GM21529 (cell line): Measurements from ENCODE around the gene GAB2.
"Not testable (repeated sequence)": the region's sequence is repeated elsewhere in the genome, so short reads cannot be mapped to it uniquely, and the experiment has no call there.

Experiments
- ATAC-seq: cut with Tn5 transposase; IDR thresholded peaks from one replicate; pipeline ENCODE4 v1.9.1; 2021; ENCODE audit not compliant: unreplicated experiment

The GAB2 gene, protein sequence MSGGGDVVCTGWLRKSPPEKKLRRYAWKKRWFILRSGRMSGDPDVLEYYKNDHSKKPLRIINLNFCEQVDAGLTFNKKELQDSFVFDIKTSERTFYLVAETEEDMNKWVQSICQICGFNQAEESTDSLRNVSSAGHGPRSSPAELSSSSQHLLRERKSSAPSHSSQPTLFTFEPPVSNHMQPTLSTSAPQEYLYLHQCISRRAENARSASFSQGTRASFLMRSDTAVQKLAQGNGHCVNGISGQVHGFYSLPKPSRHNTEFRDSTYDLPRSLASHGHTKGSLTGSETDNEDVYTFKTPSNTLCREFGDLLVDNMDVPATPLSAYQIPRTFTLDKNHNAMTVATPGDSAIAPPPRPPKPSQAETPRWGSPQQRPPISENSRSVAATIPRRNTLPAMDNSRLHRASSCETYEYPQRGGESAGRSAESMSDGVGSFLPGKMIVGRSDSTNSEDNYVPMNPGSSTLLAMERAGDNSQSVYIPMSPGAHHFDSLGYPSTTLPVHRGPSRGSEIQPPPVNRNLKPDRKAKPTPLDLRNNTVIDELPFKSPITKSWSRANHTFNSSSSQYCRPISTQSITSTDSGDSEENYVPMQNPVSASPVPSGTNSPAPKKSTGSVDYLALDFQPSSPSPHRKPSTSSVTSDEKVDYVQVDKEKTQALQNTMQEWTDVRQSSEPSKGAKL

DNA sequence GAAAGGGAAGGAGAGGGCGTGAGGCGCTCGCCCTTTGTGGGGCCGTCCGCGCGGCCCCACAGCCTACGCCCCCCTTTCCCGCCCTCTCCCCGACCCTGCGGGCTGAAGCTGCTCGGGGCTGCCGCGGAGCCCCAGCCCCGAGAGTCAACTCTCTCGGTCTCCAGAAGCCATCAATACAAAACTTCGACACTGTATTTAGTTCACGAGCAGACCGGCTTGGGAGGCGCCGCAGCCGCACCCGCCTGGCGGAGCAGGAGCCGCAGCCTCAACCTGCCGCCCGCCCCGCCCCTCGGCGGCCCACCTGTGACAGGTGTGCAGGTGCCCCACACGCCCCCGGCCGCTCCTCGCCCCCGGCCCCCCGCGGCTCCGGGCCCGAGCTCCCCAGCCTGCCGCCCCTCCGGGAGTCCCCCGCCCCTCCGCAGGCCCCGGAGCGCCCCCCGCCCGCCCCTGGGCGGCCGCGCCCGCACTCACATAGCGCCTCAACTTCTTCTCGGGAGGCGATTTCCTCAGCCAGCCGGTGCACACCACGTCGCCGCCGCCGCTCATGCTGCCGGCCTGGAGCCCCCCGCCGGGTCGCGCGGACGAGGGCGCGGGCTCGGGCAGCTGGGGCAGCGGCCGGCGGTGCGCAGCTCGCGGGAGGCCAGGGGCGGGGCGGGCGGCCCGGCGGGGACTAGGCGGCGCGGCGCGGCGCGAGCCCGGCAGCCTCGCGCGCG, at the start of gene GAB2:
Gene GAB2 (minus strand): TSS at position 646 of the 713 bp plus-strand sequence. CDS start 100 bp downstream, at position 546.
- ATAC-seq, result peak; percentile 13

DNA sequence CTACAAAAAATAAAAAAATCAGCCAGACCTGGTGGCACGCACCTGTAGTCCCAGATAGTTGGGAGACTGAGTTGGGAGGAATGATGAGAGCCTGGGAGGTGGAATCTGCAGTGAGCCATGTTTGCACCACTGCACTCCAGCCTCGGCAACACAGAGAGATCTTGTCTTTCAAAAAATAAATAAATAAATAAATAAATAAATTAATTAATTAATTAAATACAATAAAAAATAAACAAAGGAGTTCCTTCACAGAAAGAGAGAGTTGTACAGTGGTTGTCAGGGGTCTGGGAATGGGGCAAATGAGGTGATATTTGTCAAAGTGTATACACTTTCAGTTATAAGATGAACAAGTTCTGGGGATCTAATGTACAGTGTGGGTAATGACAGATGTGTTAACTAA, 49.8 kb upstream of the GAB2 start:
- no peak for ATAC-seq

- peak; percentile 99 for ATAC-seq
These were observed 47.7 kb upstream of the GAB2 start for GRCh38 chr11:78465169-78465942.

- not testable (repeated sequence) for ATAC-seq
These were observed 47.2 kb upstream of the GAB2 start for GRCh38 chr11:78464787-78465168.

- no peak for ATAC-seq
These were observed 42.9 kb upstream of the GAB2 start for GRCh38 chr11:78460471-78460870.

DNA sequence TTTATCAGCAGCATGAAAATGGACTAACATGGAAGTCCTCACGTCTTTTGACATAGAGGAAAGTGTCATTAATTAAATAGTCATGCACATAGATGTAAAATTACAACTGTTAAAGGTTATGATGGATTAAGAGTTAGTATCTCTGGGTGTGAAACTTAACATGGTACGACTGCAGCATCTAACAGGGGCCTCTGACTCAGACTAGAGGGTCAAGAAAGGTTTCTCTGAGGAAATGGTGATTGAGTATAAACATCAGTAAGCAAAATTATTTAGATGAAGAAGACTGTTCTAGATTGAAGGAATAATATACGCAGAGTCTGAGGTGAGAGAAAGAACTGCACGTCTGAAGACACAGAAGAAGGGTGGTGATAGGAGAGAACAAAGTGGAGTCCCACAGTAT, 42.1 kb upstream of the GAB2 start:
- ATAC-seq, result no peak

GRCh38 chr11:78457448-78457847, 39.8 kb upstream of the GAB2 start:
- no peak for ATAC-seq

GRCh38 chr11:78453140-78453935, 35.7 kb upstream of the GAB2 start:
- ATAC-seq, result peak; percentile 73

GRCh38 chr11:78451371-78452150, 33.9 kb upstream of the GAB2 start:
- ATAC-seq, result no peak

- ATAC-seq, result no peak
These were observed 33.2 kb upstream of the GAB2 start for GRCh38 chr11:78450866-78451265.

- no peak for ATAC-seq
These were observed 32.2 kb upstream of the GAB2 start for GRCh38 chr11:78449866-78450265.

DNA sequence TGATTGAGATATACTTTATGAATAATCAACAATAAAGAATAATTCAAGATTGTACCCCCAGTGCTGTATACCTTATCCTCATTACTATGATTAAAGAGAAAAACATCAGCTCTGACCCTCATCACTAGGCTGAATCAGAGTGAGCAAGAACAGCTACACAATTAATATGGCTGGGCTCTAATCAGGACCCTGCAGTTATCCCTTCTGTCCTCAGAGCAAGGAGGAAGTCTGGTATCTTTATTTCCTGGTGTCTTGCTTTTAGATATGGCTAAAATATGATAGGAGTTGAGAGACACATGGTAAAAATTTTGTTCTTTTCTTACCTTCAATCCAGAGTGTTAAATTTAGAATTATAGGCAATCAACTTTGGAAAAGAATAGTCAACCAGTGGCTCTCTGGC, 28.6 kb upstream of the GAB2 start:
- ATAC-seq, result no peak

DNA sequence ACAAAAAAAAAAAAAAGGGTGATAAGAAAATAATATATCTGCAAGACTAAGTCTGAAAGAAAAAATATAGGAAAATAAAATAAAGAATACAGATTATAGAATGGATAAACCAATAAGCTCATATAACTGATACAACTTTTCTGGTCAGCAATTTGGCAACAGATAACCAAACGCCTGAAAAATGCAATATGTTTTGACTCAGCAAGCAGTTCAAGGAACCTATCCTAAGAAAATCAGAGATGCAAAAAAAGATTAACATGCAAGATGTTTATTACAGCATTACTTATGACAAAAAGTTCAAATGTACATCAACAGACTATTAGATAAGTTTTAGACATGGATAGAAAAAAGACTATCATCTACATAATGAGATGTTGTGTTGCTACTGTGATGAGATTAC, 27.1 kb upstream of the GAB2 start:
- ATAC-seq, result no peak

- ATAC-seq, result no peak
These were observed 24.3 kb upstream of the GAB2 start for GRCh38 chr11:78441956-78442355.

DNA sequence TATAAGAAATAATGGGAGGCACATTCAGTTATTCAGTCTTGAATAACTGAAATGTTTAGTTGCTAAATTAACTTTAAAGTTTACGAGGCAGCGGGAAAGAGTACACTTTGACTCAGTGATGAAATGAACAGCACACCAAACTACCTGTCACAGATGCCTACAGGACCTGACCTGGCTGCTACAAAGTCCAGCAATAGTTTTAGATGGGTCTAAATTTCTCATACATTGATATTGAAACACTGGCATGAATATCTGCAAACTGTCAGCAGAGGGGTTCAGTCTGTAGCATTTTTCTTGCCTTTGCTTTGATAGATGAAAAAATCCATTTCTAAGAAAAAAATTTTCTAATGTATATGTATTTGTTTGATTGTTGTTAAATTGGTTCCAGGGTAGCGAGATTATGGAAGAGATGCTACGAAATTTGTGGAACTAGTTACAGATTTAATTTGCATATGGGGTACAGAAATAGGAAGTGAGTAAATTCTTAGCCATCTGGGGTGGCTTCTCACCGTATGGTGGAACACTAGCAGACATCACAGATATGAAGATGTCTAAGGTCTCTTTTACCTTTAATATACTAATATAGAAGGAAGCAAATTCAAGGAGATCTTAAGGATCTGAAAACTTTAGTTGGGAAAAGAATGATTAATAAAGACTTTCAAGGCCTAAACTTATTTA, 20.8 kb upstream of the GAB2 start:
- peak; percentile 90 for ATAC-seq

DNA sequence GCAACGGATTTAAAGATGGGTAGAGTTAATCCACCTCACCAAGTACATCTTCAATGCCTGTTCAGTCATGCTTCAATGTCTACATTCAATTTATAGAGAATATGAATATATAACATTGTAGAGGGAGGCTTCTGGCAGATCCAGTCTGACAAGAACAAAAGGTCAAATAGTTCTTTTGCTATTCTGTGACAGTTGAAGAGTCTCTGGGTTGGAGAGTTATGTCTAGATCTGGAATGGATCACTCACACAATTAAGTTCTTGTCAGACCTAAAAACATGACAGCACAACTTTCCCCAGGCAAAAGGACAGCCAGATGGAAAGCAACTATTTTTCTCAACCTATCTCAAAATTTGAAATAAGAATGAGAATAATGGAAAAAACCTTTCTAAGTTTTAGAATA, 15.3 kb upstream of the GAB2 start:
- ATAC-seq, result no peak

- ATAC-seq, result no peak
These were observed 14.5 kb upstream of the GAB2 start for GRCh38 chr11:78432058-78432515.

DNA sequence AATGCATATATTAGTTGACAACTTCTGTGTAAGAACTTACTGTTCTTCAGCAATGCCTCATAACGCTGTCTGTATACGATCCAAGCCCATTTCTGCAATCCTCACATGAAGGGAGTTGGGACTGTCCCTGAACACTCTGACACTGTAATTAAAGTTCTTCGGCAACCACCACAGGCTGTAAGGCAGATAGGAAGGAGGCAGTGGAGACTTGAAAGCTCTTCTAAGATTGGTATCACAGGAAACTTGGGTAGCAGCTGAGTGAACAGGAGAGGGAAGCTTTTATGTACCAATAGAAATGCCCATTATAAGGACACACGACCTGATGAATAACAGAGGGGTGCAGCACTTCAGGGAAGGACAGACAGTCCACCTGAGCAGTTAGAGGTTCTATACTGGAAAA, 12.0 kb upstream of the GAB2 start:
- ATAC-seq, result peak; percentile 29

DNA sequence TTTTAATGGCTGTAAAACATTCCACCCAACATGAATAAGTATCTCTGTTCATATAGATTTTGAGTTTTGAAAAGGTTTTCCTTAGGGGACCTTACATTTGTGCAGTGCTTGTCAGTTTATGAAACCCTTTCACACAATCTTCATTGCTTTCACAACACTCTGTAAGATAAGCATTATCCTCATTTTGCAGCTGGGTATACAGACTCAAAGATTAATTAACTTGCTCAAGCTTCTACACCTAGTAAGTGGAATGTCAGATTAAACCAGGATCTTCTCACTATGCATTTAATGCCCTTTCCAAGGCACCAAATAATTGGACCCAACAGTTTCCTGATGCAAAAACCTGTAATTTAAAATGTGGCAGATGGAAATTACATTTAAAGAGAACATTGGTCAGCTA, 11.6 kb upstream of the GAB2 start:
- ATAC-seq, result no peak
